ES-I3 (cell line): ENCODE data around the gene DCLK1.
"Not testable (repeated sequence)": the region's sequence is repeated elsewhere in the genome, so short reads cannot be mapped to it uniquely, and the experiment has no call there.

Experiments
- H3K36me3 ChIP-seq: 2 replicates; pipeline ENCODE4 v1.6.1; 2013; ENCODE audit warnings: mild to moderate bottlenecking, low read length, control low read depth, moderate library complexity; ENCODE audit not compliant: insufficient read depth
- H3K4me1 ChIP-seq: 2 replicates; pipeline ENCODE4 v1.6.1; 2013; ENCODE audit warnings: mild to moderate bottlenecking, control low read depth, low read length; ENCODE audit not compliant: insufficient read depth
- H3K9ac ChIP-seq: 2 replicates; pipeline ENCODE4 v1.6.1; 2013; ENCODE audit warnings: low read depth, mild to moderate bottlenecking, low read length, moderate library complexity
- H3K9me3 ChIP-seq: 2 replicates; pipeline ENCODE4 v1.6.1; 2013; ENCODE audit warnings: mild to moderate bottlenecking, low read length, moderate library complexity; ENCODE audit not compliant: control insufficient read depth, insufficient read depth

Gene DCLK1

GRCh38 chr13:36088001-36088400 lies 43.2 kb downstream of the DCLK1 start:
- no peaks in the 10 kb centered on the region for H3K9me3 ChIP-seq
- no peak overlapping the region for H3K9ac ChIP-seq
- H3K36me3 ChIP-seq: no peaks in the 10 kb centered on the region
- no peaks in the 10 kb centered on the region for H3K4me1 ChIP-seq

GRCh38 chr13:36086117-36086516 lies 45.1 kb downstream of the DCLK1 start:
- H3K36me3 ChIP-seq: no peaks in the 10 kb centered on the region
- H3K9ac ChIP-seq: no peak overlapping the region
- H3K9me3 ChIP-seq: no peaks in the 10 kb centered on the region
- peaks cover 10% of the 10 kb centered on the region for H3K4me1 ChIP-seq

- no peak overlapping the region for H3K9ac ChIP-seq
- peaks cover 17% of the 10 kb centered on the region for H3K4me1 ChIP-seq
- no peaks in the 10 kb centered on the region for H3K36me3 ChIP-seq
- H3K9me3 ChIP-seq: no peaks in the 10 kb centered on the region
Observed at GRCh38 chr13:36084131-36084530, 47.1 kb downstream of the DCLK1 start.

- H3K9ac ChIP-seq: no peak overlapping the region
Observed at GRCh38 chr13:36082806-36083205, 48.4 kb downstream of the DCLK1 start.

GRCh38 chr13:36082396-36082795 lies 48.8 kb downstream of the DCLK1 start:
- Histone ChIP-seq H3K36me3 (no peaks in the 10 kb centered on the region), H3K9me3 (no peaks in the 10 kb centered on the region), H3K4me1 (peaks cover 17% of the 10 kb centered on the region), H3K9ac (no peak overlapping the region)

More at GRCh38 chr13:36082806-36083205, 48.4 kb downstream of the DCLK1 start:
- Histone ChIP-seq H3K4me1 (peaks cover 17% of the 10 kb centered on the region), H3K36me3 (no peaks in the 10 kb centered on the region), H3K9me3 (no peaks in the 10 kb centered on the region)

GRCh38 chr13:36076211-36076610 lies 55.0 kb downstream of the DCLK1 start:
- H3K9me3 ChIP-seq: no peaks in the 10 kb centered on the region
- peaks cover 7% of the 10 kb centered on the region; the same call in 1 of the 2 replicates for H3K4me1 ChIP-seq
- no peak overlapping the region for H3K9ac ChIP-seq
- H3K36me3 ChIP-seq: no peaks in the 10 kb centered on the region

GRCh38 chr13:36074659-36075058 lies 56.5 kb downstream of the DCLK1 start:
- no peaks in the 10 kb centered on the region for H3K9me3 ChIP-seq
- H3K9ac ChIP-seq: no peak overlapping the region
- no peaks in the 10 kb centered on the region for H3K4me1 ChIP-seq
- no peaks in the 10 kb centered on the region for H3K36me3 ChIP-seq

- Histone ChIP-seq H3K9ac (no peak overlapping the region), H3K9me3 (no peaks in the 10 kb centered on the region), H3K36me3 (no peaks in the 10 kb centered on the region), H3K4me1 (no peaks in the 10 kb centered on the region)
Observed at GRCh38 chr13:36072152-36072935, 58.8 kb downstream of the DCLK1 start.

- not testable (repeated sequence) for H3K36me3 ChIP-seq, H3K4me1 ChIP-seq, H3K9me3 ChIP-seq, H3K9ac ChIP-seq
Observed at GRCh38 chr13:36070504-36071192, 60.5 kb downstream of the DCLK1 start.

GRCh38 chr13:36069881-36070366 lies 61.3 kb downstream of the DCLK1 start:
- Histone ChIP-seq H3K4me1 (no peaks in the 10 kb centered on the region), H3K9me3 (no peaks in the 10 kb centered on the region), H3K36me3 (no peaks in the 10 kb centered on the region), H3K9ac (no peak overlapping the region)

GRCh38 chr13:36068991-36069390 lies 62.2 kb downstream of the DCLK1 start:
- no peaks in the 10 kb centered on the region for H3K9me3 ChIP-seq
- no peaks in the 10 kb centered on the region for H3K4me1 ChIP-seq
- no peaks in the 10 kb centered on the region for H3K36me3 ChIP-seq
- no peak overlapping the region for H3K9ac ChIP-seq

GRCh38 chr13:36068566-36068965 lies 62.6 kb downstream of the DCLK1 start:
- H3K9ac ChIP-seq: no peak overlapping the region
- H3K9me3 ChIP-seq: no peaks in the 10 kb centered on the region
- H3K36me3 ChIP-seq: no peaks in the 10 kb centered on the region
- no peaks in the 10 kb centered on the region for H3K4me1 ChIP-seq

GRCh38 chr13:36067746-36068381 lies 63.3 kb downstream of the DCLK1 start:
- no peak overlapping the region for H3K9ac ChIP-seq
- H3K9me3 ChIP-seq: no peaks in the 10 kb centered on the region
- no peaks in the 10 kb centered on the region for H3K4me1 ChIP-seq
- H3K36me3 ChIP-seq: 0 out of 2 replicates have a peak, but pooled peaks cover 2% of the 10 kb centered on the region

- 0 out of 2 replicates have a peak, but pooled peaks cover 2% of the 10 kb centered on the region for H3K36me3 ChIP-seq
- H3K4me1 ChIP-seq: no peaks in the 10 kb centered on the region
- no peak overlapping the region for H3K9ac ChIP-seq
- H3K9me3 ChIP-seq: no peaks in the 10 kb centered on the region
Observed at GRCh38 chr13:36062249-36062648, 68.9 kb downstream of the DCLK1 start.
